ENCODE data around the gene MYH1.

- TF ChIP-seq CTCF (IDR thresholded peaks at IDR 0.05; ENCODE audit: extremely low read depth in 1 of 2, insufficient read depth in 1 of 2, low read depth in 1 of 2, low read length in 2 of 2) (no peak), POLR2AphosphoS5 (IDR thresholded peaks at IDR 0.05; ENCODE audit: insufficient read depth, low read depth, low read length) (no peak), EZH2 (IDR thresholded peaks at IDR 0.05; ENCODE audit: borderline replicate concordance, low read depth, low read length, severe bottlenecking) (no peak), POLR2A (IDR thresholded peaks at IDR 0.05; ENCODE audit: low read depth, low read length) (no peak)
- TF ChIP-seq, protein P1, sequence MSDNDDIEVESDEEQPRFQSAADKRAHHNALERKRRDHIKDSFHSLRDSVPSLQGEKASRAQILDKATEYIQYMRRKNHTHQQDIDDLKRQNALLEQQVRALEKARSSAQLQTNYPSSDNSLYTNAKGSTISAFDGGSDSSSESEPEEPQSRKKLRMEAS (IDR thresholded peaks at IDR 0.05; ENCODE audit: insufficient read depth, insufficient read length), result no peak
Measured at GRCh38 chr17:10477701-10478100, 40.6 kb downstream of the MYH1 start.
